Thyroid gland (tissue), 4 donors: ENCODE data around the gene PRICKLE1.

Experiments
- POLR2A ChIP-seq, 2 donors: fragments of 450-650 bp; IDR thresholded peaks; one replicate each; pipeline ENCODE4 v1.6.1; 2017; ENCODE audit warnings: antibody characterized with exemption in 2 of 2, mild to moderate bottlenecking in 2 of 2, moderate library complexity in 1 of 2
- TF ChIP-seq, protein P1 (sequence below), 6 experiments: fragments of 200-600 bp in 3 of 6; fragments of 450-650 bp in 3 of 6; sonication (generic) in 3 of 6; IDR thresholded peaks; one replicate each; pipeline ENCODE4 v1.5.1; 2016 to 2019; ENCODE audit warnings: antibody characterized with exemption in 6 of 6, mild to moderate bottlenecking in 2 of 6, inconsistent platforms in 1 of 6, moderate library complexity in 1 of 6

DNA sequence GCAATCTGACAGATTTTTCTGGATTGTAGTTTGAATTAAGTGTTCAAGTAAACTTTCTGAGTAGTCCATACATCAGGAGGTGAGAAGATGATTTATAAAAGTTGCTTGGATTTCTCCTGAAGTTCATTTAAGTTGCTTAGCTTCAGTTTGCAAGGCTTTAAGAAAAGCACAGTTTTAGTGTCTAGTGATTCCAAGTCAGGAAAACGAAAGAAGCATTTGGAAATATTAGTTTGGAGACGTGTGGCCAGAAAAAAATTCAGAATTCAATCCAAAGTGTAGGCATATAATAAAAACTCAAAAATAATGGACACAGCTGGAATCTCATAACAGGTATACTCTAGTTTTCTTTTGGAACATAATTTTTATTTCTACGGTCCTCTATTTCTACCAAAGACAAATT lies 25.5 kb upstream of the PRICKLE1 start:
- TF ChIP-seq, protein P1, sequence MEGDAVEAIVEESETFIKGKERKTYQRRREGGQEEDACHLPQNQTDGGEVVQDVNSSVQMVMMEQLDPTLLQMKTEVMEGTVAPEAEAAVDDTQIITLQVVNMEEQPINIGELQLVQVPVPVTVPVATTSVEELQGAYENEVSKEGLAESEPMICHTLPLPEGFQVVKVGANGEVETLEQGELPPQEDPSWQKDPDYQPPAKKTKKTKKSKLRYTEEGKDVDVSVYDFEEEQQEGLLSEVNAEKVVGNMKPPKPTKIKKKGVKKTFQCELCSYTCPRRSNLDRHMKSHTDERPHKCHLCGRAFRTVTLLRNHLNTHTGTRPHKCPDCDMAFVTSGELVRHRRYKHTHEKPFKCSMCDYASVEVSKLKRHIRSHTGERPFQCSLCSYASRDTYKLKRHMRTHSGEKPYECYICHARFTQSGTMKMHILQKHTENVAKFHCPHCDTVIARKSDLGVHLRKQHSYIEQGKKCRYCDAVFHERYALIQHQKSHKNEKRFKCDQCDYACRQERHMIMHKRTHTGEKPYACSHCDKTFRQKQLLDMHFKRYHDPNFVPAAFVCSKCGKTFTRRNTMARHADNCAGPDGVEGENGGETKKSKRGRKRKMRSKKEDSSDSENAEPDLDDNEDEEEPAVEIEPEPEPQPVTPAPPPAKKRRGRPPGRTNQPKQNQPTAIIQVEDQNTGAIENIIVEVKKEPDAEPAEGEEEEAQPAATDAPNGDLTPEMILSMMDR (IDR thresholded peaks at IDR 0.05), result no peak
- TF ChIP-seq POLR2A (IDR thresholded peaks at IDR 0.05), result no peak
